Measurements from ENCODE around the gene NELL1. TPM values are rescaled to one million over a fixed set of nuclear protein-coding genes. Genes with fewer than 3 reads are reported as not detected.

The NELL1 gene
- total and polyA plus RNA-seq, 3 experiments from 2014 or later: not detected

DNA sequence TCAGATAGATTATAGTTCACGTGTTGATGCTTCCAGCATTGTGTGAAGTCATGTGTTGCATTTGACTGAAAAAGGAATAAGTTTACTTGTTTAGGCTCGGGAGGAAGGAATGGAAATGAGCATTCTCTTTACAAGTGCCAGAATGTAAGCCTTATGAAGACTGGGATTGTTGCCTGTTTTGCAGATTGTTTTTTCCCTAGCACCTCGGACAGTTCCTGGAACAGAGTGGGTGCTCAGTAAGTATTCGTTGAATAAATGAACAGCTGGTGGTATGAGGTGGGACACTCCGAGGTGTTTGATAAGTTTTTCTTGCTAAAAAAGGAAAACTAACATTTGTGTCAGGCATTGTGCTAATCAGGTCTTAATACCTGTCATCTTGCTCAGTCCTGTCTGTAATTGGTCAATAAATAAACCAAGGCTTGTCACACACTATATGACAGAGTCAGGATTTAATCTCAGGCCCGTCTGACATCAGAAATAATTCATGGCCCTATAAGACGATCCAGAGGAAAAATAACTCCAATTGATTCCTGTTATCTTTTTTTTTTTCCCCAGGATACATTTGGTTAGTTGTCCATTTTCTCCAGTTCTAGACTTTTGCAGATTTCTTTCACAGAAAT, 304.7 kb downstream of the NELL1 start:
- POLR2A ChIA-PET: no interaction called here
- Histone ChIP-seq H3K27ac (ENCODE audit: low read depth, low read length) (no peak overlapping the region), H3K27me3 (ENCODE audit: insufficient read depth, low read length, poor library complexity, severe bottlenecking) (no peaks in the 10 kb centered on the region), H3K4me1 (ENCODE audit: insufficient read depth, low read length) (no peaks in the 10 kb centered on the region), H3K36me3 (ENCODE audit: insufficient read depth, low read length) (no peaks in the 10 kb centered on the region), H3K4me3 (ENCODE audit: low read length) (no peak overlapping the region), H3K9me3 (ENCODE audit: low read length) (no peaks in the 10 kb centered on the region)
- Mint-ChIP-seq H3K27me3 (peaks cover 0 to 2% of the 10 kb centered on the region in 2 donors), H3K4me1 (no peaks in the 10 kb centered on the region), H3K4me3 (no peak overlapping the region), H3K36me3 (no peaks in the 10 kb centered on the region), H3K9me3 (peaks cover 0 to 9% (median 7%) of the 10 kb centered on the region in 5 donors), H3K27ac (no peak overlapping the region)
- CTCF ChIA-PET: no interaction called here
- no peak for DNase-seq

DNA sequence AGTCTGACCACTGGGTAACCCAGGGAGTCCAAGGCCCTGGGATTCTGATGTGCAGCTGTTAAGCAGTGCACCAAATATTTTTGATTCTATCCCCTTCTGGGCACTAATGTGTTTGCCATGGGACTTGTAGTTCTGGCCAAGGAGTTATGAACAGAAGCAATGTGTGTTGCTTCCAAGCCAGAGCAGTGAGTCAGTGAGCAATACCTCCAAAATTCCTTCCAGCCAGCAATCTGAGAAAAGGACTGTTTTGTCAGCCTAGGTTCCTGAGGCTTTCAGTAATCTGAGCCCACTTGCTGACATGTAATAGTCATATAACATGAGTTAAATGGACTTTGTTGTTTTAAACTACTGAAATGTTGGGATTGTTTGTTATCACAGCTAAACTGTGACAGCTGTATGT, 311.4 kb downstream of the NELL1 start:
- Mint-ChIP-seq H3K27me3 (no peaks in the 10 kb centered on the region), H3K4me3 (no peak overlapping the region), H3K27ac (no peak overlapping the region), H3K9me3 (peaks cover 0 to 12% (median 9%) of the 10 kb centered on the region in 5 donors), H3K36me3 (no peaks in the 10 kb centered on the region), H3K4me1 (no peaks in the 10 kb centered on the region)
- H3K27ac ChIP-seq (ENCODE audit: low read depth, low read length): no peak overlapping the region
- no peak overlapping the region for H3K4me3 ChIP-seq (ENCODE audit: low read length)
- no peaks in the 10 kb centered on the region for H3K4me1 ChIP-seq (ENCODE audit: insufficient read depth, low read length)
- no peak for DNase-seq
- no peaks in the 10 kb centered on the region for H3K9me3 ChIP-seq (ENCODE audit: low read length)
- ChIA-PET CTCF (no interaction called here), POLR2A (no interaction called here)
- H3K36me3 ChIP-seq (ENCODE audit: insufficient read depth, low read length): no peaks in the 10 kb centered on the region
- no peaks in the 10 kb centered on the region for H3K27me3 ChIP-seq (ENCODE audit: insufficient read depth, low read length, poor library complexity, severe bottlenecking)

DNA sequence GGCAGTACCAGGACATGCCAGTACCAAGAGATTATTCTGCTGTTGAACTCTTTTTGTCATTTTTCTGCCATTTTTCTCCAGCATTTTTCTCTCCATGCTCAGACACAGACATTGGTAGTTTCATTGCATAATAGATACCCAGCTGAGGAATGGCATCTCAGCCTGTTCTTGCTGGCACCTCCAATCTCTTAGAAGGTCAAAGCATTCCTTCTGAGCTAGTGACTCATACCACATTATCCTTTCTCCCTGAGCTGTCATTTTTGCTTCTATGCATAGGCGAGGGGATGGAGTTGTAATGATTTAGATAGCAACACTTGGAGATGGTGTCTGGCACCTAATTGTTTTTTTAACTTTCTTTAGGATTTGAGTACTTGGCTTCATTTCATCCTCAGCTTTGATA, 321.1 kb downstream of the NELL1 start:
- H3K27me3 ChIP-seq (ENCODE audit: insufficient read depth, low read length, poor library complexity, severe bottlenecking): no peaks in the 10 kb centered on the region
- H3K27ac ChIP-seq (ENCODE audit: low read depth, low read length): no peak overlapping the region
- ChIA-PET CTCF (no interaction called here), POLR2A (no interaction called here)
- Mint-ChIP-seq H3K4me1 (no peaks in the 10 kb centered on the region), H3K27me3 (no peaks in the 10 kb centered on the region), H3K9me3 (peaks cover 3 to 26% (median 17%) of the 10 kb centered on the region in 5 donors), H3K4me3 (no peak overlapping the region), H3K36me3 (no peaks in the 10 kb centered on the region), H3K27ac (no peak overlapping the region)
- no peak overlapping the region for H3K4me3 ChIP-seq (ENCODE audit: low read length)
- no peaks in the 10 kb centered on the region for H3K9me3 ChIP-seq (ENCODE audit: low read length)
- DNase-seq: no peak
- no peaks in the 10 kb centered on the region for H3K4me1 ChIP-seq (ENCODE audit: insufficient read depth, low read length)
- H3K36me3 ChIP-seq (ENCODE audit: insufficient read depth, low read length): no peaks in the 10 kb centered on the region

DNA sequence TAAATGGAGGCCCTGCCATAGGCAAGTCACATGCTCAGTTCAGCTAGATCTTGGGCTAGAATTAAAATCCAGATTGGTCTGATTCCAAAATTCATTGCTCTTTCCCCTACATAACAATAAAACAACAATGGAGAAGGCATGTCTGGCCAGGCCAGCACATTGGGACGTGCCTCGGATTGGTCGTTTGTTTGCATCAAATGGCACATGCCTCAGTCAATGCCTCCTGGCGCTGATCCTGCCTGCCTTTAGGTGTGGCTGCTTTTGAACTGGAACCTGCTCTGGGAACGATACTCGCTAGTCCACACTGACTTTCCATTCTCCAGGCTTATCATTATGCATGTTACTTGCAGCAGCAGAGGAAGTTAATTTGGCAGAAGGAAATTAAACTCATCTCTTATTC, 322.1 kb downstream of the NELL1 start:
- H3K36me3 Mint-ChIP-seq: no peaks in the 10 kb centered on the region
- ChIA-PET POLR2A (no interaction called here), CTCF (no interaction called here)
- DNase-seq: no peak
- no peak overlapping the region for H3K4me3 ChIP-seq (ENCODE audit: low read length)
- no peak overlapping the region for H3K27ac Mint-ChIP-seq
- H3K27ac ChIP-seq (ENCODE audit: low read depth, low read length): no peak overlapping the region
- no peak overlapping the region for H3K4me3 Mint-ChIP-seq
- H3K27me3 Mint-ChIP-seq: no peaks in the 10 kb centered on the region
- no peaks in the 10 kb centered on the region for H3K4me1 Mint-ChIP-seq
- no peaks in the 10 kb centered on the region for H3K36me3 ChIP-seq (ENCODE audit: insufficient read depth, low read length)
- no peaks in the 10 kb centered on the region for H3K4me1 ChIP-seq (ENCODE audit: insufficient read depth, low read length)
- peaks cover 4 to 26% (median 17%) of the 10 kb centered on the region in 5 donors for H3K9me3 Mint-ChIP-seq
- no peaks in the 10 kb centered on the region for H3K9me3 ChIP-seq (ENCODE audit: low read length)
- no peaks in the 10 kb centered on the region for H3K27me3 ChIP-seq (ENCODE audit: insufficient read depth, low read length, poor library complexity, severe bottlenecking)

DNA sequence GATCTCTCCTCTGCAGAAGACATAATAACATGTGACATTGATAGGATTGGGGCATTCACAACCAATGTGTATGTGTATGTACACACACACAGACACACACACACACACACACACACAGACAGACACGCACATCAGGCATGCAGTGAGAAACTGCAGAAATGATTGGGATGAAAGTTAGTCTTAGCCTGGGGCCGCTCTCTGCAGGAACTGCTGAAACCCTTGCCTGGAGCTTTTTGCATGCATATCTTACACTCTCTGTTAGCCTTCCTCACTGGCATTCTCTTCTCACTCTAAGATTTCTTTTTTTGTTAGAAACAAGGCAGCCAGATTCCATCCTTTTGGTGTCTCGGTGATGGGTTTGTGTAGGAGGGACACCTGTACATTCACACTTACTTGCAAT, 337.9 kb downstream of the NELL1 start:
- Histone ChIP-seq H3K27me3 (ENCODE audit: insufficient read depth, low read length, poor library complexity, severe bottlenecking) (no peaks in the 10 kb centered on the region), H3K36me3 (ENCODE audit: insufficient read depth, low read length) (no peaks in the 10 kb centered on the region), H3K4me1 (ENCODE audit: insufficient read depth, low read length) (no peaks in the 10 kb centered on the region), H3K4me3 (ENCODE audit: low read length) (no peak overlapping the region), H3K9me3 (ENCODE audit: low read length) (no peaks in the 10 kb centered on the region), H3K27ac (ENCODE audit: low read depth, low read length) (no peak overlapping the region)
- Mint-ChIP-seq H3K4me3 (no peak overlapping the region), H3K36me3 (no peaks in the 10 kb centered on the region), H3K9me3 (peaks cover 0 to 19% (median 2%) of the 10 kb centered on the region in 5 donors), H3K27me3 (no peaks in the 10 kb centered on the region), H3K27ac (no peak overlapping the region), H3K4me1 (no peaks in the 10 kb centered on the region)
- POLR2A ChIA-PET: no interaction called here
- no peak for DNase-seq
- CTCF ChIA-PET: no interaction called here

DNA sequence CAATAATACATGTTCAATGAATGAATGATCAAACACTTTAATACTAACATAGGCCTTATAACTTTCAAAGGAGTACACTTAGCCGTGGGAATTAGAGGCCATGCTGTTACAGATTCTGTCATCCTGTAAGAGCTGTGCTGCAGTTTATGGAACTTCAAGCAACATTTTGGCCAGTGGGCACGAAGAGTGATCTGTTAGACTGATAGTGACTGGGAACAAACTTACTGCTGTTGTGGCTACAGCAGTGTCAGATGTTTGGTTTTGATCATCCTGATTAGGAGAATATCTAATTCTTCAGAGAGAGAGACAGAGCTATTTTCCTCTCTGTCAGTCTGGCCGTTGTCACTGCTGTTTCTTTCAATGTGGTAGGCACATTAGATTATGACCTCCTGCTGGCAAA, 348.9 kb downstream of the NELL1 start:
- Histone ChIP-seq H3K27ac (ENCODE audit: low read depth, low read length) (no peak overlapping the region), H3K36me3 (ENCODE audit: insufficient read depth, low read length) (no peaks in the 10 kb centered on the region), H3K27me3 (ENCODE audit: insufficient read depth, low read length, poor library complexity, severe bottlenecking) (no peaks in the 10 kb centered on the region), H3K9me3 (ENCODE audit: low read length) (no peaks in the 10 kb centered on the region), H3K4me1 (ENCODE audit: insufficient read depth, low read length) (no peaks in the 10 kb centered on the region), H3K4me3 (ENCODE audit: low read length) (no peak overlapping the region)
- ChIA-PET POLR2A (no interaction called here), CTCF (interaction anchor here (1.5 kb wide), 1 partner anchor 12 kb away, joined by 3 read pairs; no protein-coding TSS in a partner anchor)
- Mint-ChIP-seq H3K9me3 (peaks cover 0 to 22% (median 9%) of the 10 kb centered on the region in 5 donors), H3K36me3 (no peaks in the 10 kb centered on the region), H3K27me3 (no peaks in the 10 kb centered on the region), H3K4me1 (no peaks in the 10 kb centered on the region), H3K4me3 (no peak overlapping the region), H3K27ac (no peak overlapping the region)
- DNase-seq: no peak

DNA sequence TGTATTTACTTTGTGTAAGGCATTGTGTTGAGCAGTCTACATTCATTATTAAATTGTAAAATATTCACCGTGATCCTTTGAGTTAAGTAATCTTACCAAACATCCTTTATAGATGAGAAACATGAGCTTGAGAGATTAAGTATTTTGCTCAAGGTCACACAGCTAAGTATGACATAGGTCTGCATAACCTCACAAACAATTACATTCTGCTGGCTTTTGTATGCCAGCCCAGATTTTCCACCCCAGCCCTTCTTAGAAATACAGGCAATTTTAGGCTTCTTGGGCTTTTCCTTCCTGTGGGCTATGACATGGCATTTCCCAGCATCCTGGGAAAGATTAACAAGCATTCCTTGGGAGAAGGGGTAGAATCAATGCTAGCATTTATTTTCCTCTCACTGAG, 357.3 kb downstream of the NELL1 start:
- H3K36me3 Mint-ChIP-seq: no peaks in the 10 kb centered on the region
- ChIA-PET CTCF (no interaction called here), POLR2A (no interaction called here)

DNA sequence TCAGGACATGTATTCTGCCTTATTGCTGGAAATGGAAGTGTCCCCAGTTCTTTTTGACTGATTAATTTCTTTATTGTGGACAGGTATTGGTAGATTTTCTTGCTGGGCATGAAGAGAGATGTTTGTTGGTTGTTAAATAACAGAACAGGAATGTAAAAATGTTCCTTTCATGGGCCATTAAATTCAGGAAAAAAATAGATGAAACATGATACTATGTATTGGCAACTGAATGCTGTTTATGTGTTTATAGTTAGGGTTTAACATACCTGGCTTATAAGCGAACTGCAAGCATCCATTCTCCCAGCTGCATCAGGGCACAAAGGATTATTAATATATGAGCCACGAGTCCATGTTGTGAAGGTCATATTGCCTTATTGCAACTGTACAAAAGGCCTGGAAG, 368.5 kb downstream of the NELL1 start:
- no peak overlapping the region for H3K27ac Mint-ChIP-seq
- H3K27me3 ChIP-seq (ENCODE audit: insufficient read depth, low read length, poor library complexity, severe bottlenecking): no peaks in the 10 kb centered on the region
- no peak for DNase-seq
- H3K9me3 Mint-ChIP-seq: peaks cover 2 to 22% (median 11%) of the 10 kb centered on the region in 5 donors
- H3K9me3 ChIP-seq (ENCODE audit: low read length): no peaks in the 10 kb centered on the region
- no peak overlapping the region for H3K27ac ChIP-seq (ENCODE audit: low read depth, low read length)
- no peaks in the 10 kb centered on the region for H3K4me1 Mint-ChIP-seq
- no peaks in the 10 kb centered on the region for H3K36me3 Mint-ChIP-seq
- H3K36me3 ChIP-seq (ENCODE audit: insufficient read depth, low read length): no peaks in the 10 kb centered on the region
- no peak overlapping the region for H3K4me3 Mint-ChIP-seq
- H3K27me3 Mint-ChIP-seq: no peaks in the 10 kb centered on the region
- CTCF ChIA-PET: no interaction called here
- H3K4me3 ChIP-seq (ENCODE audit: low read length): no peak overlapping the region
- POLR2A ChIA-PET: no interaction called here
- no peaks in the 10 kb centered on the region for H3K4me1 ChIP-seq (ENCODE audit: insufficient read depth, low read length)

More for the DNA sequence above, 357.3 kb downstream of the NELL1 start:
- no peaks in the 10 kb centered on the region for H3K9me3 ChIP-seq (ENCODE audit: low read length)
- no peaks in the 10 kb centered on the region for H3K4me1 Mint-ChIP-seq
- H3K36me3 ChIP-seq (ENCODE audit: insufficient read depth, low read length): no peaks in the 10 kb centered on the region
- H3K4me3 Mint-ChIP-seq: no peak overlapping the region
- no peak overlapping the region for H3K4me3 ChIP-seq (ENCODE audit: low read length)
- peaks cover 2 to 16% (median 9%) of the 10 kb centered on the region in 5 donors for H3K9me3 Mint-ChIP-seq
- no peaks in the 10 kb centered on the region for H3K27me3 ChIP-seq (ENCODE audit: insufficient read depth, low read length, poor library complexity, severe bottlenecking)
- no peak overlapping the region for H3K27ac ChIP-seq (ENCODE audit: low read depth, low read length)
- no peak overlapping the region for H3K27ac Mint-ChIP-seq
- peaks cover 0 to 2% of the 10 kb centered on the region in 2 donors for H3K27me3 Mint-ChIP-seq
- no peaks in the 10 kb centered on the region for H3K4me1 ChIP-seq (ENCODE audit: insufficient read depth, low read length)
- DNase-seq: no peak

DNA sequence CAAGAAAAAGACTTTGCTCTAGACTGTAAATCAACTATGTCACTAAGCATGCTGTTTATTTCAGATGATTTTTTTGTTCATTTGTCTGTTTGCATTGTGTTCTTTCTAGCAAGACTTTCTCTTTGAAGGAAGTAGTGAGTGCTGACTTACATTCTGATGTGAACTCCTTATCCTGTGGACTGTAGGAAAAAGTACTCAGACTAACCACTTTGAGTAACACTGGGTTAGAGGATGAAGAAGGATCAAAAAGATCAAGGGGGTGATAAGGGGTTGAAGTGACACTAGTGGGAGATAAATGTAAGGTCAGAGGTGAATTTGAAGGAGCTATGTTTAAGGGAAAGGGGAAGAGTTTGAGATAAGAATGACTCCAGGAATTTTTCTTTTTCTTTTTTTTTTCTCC, 369.4 kb downstream of the NELL1 start:
- no peaks in the 10 kb centered on the region for H3K36me3 ChIP-seq (ENCODE audit: insufficient read depth, low read length)
- ChIA-PET POLR2A (no interaction called here), CTCF (no interaction called here)
- H3K27me3 Mint-ChIP-seq: no peaks in the 10 kb centered on the region
- H3K36me3 Mint-ChIP-seq: no peaks in the 10 kb centered on the region
- no peaks in the 10 kb centered on the region for H3K4me1 ChIP-seq (ENCODE audit: insufficient read depth, low read length)
- DNase-seq: no peak
- H3K27me3 ChIP-seq (ENCODE audit: insufficient read depth, low read length, poor library complexity, severe bottlenecking): no peaks in the 10 kb centered on the region
- peaks cover 2 to 19% (median 9%) of the 10 kb centered on the region in 5 donors for H3K9me3 Mint-ChIP-seq
- no peak overlapping the region for H3K4me3 Mint-ChIP-seq
- no peak overlapping the region for H3K4me3 ChIP-seq (ENCODE audit: low read length)
- no peak overlapping the region for H3K27ac Mint-ChIP-seq
- H3K27ac ChIP-seq (ENCODE audit: low read depth, low read length): no peak overlapping the region
- no peaks in the 10 kb centered on the region for H3K9me3 ChIP-seq (ENCODE audit: low read length)
- no peaks in the 10 kb centered on the region for H3K4me1 Mint-ChIP-seq

All from CD8-positive, alpha-beta memory T cell (primary cell).